Stimulated activated memory B cell treated with anti-CD40 and anti-IgM and Interleukin-4, amounts not matched to agents 10 μg/mL and 1 μg/mL and 100 μg/mL, for 72 hours (primary cell): Measurements from ENCODE around the gene MYOCOS.
"Not testable (repeated sequence)": the region's sequence is repeated elsewhere in the genome, so short reads cannot be mapped to it uniquely, and the experiment has no call there.

Experiments
- ATAC-seq: fragments of 150-1000 bp; cut with Tn5 transposase; 2 replicates; pipeline ENCODE4 v1.10.0; 2021
- H3K27ac Mint-ChIP-seq: one replicate; pipeline ENCODE4 v1.8.0; 2022; ENCODE audit warnings: mild to moderate bottlenecking, mixed read lengths
- H3K27me3 Mint-ChIP-seq: one replicate; pipeline ENCODE4 v1.8.0; 2022; ENCODE audit warnings: mixed read lengths
- H3K36me3 Mint-ChIP-seq: one replicate; pipeline ENCODE4 v1.8.0; 2022; ENCODE audit warnings: mixed read lengths
- H3K4me1 Mint-ChIP-seq: one replicate; pipeline ENCODE4 v1.8.0; 2022; ENCODE audit warnings: mixed read lengths
- H3K4me3 Mint-ChIP-seq: one replicate; pipeline ENCODE4 v1.8.0; 2022; ENCODE audit warnings: mild to moderate bottlenecking, moderate library complexity, mixed read lengths
- H3K9me3 Mint-ChIP-seq: one replicate; pipeline ENCODE4 v1.8.0; 2022; ENCODE audit warnings: mixed read lengths

MYOCOS gene

DNA sequence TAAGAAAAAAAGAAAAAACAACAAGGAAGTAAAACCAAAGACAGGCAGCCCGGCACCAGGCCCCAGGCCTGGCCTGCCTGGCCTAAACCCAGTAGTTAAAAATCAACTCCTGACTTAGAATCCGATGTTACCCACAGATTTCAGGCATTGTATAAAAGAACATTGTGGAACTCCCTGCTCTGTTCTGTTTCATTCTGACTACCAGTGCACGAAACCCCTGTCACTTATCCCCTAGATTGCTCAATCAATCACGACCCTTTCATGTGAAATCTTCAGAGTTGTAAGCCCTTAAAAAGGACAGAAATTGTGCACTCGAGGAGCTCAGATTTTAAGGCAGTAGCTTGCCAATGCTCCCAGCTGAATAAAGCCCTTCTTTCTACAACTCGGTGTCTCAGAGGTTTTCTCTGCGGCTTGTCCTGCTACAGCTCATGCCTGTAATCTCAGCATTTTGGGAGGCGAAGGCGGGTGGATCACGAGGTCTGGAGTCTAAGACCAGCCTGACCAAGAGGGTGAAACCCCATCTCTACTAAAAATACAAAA lies 15.6 kb upstream of the MYOCOS start:
- Mint-ChIP-seq H3K27ac (peak overlapping the region; percentile 73), H3K36me3 (no peaks in the 10 kb centered on the region)

DNA sequence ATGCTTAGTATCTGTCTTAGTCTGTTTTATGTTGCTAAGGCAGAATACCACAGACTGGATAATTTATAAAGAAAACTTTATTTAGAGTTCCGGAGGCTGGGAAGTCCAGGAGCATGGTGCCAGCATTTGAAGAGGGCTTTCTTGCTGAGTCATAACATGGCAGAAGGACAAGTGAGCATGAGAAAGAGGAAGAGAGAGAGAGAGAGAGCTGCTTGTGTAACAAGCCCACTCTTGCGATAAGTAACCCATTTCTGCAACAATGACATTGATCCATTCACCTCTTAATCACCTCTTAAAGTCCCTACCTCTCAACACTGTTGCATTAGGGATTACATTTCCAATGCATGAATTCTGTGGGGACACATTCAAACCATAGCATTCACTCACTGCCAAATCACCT lies 11.7 kb upstream of the MYOCOS start:
- no peak overlapping the region for H3K4me3 Mint-ChIP-seq
- no peaks in the 10 kb centered on the region for H3K9me3 Mint-ChIP-seq
- H3K4me1 Mint-ChIP-seq: peaks cover 12% of the 10 kb centered on the region
- no peaks in the 10 kb centered on the region for H3K36me3 Mint-ChIP-seq
- no peaks in the 10 kb centered on the region for H3K27me3 Mint-ChIP-seq
- ATAC-seq: peak; percentile 44
- H3K27ac Mint-ChIP-seq: no peak overlapping the region

More for the DNA sequence above, 15.6 kb upstream of the MYOCOS start:
- Mint-ChIP-seq H3K4me1 (peaks cover 12% of the 10 kb centered on the region), H3K4me3 (no peak overlapping the region), H3K9me3 (no peaks in the 10 kb centered on the region), H3K27me3 (no peaks in the 10 kb centered on the region)
- no peak for ATAC-seq

DNA sequence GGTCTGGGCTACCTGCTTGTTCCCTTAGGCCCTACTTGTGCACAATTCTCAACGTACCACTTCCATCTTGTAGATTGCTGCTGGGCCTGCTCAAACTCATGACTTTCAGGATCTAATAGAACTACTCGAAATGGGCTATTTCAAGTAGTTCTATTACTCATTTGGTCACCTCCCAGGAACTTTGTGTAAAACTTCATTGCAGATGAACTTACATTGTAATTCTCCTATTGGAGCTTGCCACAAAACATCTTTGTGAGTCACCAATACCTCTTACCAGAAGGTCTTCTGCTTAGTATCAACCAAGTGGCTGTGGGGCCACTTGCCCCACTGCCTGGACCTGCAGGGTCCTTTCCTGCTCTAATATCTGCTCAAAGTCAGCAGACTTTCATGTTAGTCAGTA lies 10.7 kb upstream of the MYOCOS start:
- Mint-ChIP-seq H3K4me1 (peaks cover 8% of the 10 kb centered on the region), H3K36me3 (no peaks in the 10 kb centered on the region), H3K27me3 (no peaks in the 10 kb centered on the region), H3K9me3 (no peaks in the 10 kb centered on the region), H3K4me3 (no peak overlapping the region), H3K27ac (no peak overlapping the region)
- no peak for ATAC-seq

DNA sequence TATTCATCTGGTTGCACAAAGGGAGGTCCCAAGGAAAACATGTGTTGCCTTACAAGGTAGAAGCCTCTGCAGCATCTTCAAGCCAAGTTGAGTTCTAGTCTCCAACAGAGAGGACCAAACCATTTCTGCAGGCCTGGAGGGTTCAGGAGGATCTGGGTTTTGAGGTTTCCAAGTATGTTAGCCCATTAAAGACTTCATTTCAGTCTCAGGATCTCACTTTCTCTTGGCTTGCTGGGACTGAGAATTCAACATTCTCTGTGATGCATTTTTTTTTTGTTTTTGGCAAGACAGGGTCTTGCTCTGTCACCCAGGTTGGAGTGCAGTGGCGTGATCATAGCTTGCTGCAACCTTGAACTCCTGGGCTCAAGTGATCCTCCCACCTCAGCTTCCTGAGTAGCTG lies 8.8 kb upstream of the MYOCOS start:
- no peak for ATAC-seq
- H3K27me3 Mint-ChIP-seq: no peaks in the 10 kb centered on the region
- peaks cover 4% of the 10 kb centered on the region for H3K4me1 Mint-ChIP-seq
- no peak overlapping the region for H3K27ac Mint-ChIP-seq
- H3K9me3 Mint-ChIP-seq: no peaks in the 10 kb centered on the region
- H3K36me3 Mint-ChIP-seq: no peaks in the 10 kb centered on the region
- H3K4me3 Mint-ChIP-seq: no peak overlapping the region

DNA sequence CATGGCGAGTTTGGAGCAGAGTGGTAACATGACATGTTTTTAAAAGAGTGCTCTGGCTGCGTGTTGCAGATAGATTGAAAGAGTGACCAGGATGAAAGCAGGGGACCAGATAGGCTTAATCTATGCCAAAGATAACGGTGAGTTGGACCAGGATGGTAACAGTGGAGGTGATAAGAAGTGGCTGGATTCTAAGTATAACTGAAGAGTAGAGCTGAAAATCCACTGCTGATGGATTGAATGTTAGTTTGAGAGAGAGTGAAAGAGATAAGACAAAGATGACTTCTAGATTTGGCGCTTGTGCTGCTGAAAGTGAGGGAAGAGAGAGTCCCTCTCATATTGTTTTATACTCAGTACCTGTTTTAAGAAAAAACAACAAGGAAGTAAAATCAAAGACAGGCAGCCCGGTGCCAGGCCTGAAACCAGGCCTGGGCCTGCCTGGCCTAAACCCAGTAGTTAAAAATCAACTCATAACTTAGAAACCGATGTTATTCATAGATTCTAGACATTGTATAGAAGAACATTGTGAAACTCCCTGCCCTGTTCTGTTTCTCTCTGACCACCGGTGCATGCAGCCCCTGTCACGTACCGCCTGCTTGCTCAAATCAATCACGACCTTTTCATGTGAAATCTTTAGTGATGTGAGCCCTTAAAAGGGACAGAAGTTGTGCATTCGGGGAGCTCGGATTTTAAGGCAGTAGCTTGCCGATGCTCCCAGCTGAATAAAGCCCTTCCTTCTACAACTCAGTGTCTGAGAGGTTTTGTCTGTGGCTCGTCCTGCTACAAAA lies 6.7 kb upstream of the MYOCOS start:
- not testable (repeated sequence) for H3K4me3 Mint-ChIP-seq, H3K27ac Mint-ChIP-seq, ATAC-seq, H3K36me3 Mint-ChIP-seq, H3K27me3 Mint-ChIP-seq, H3K4me1 Mint-ChIP-seq, H3K9me3 Mint-ChIP-seq

DNA sequence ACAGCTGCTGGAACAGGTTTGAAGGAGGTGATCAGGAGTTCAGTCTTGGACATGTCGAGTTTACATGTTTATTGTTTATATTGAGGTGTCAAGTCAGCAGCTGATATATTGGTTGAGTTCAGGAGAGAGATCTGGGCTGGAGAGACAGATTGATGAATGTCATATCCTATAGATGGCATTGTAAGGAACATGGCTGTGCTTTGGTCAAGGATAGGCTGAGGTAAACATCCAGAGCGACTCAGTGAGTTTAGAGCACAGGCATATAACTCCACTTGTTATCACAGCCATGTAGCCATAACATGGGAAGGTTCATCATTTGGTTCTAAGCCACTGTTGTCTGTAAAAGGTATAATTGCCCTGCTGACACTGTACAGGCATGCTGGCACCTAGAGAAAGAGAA lies 5.5 kb upstream of the MYOCOS start:
- H3K4me1 Mint-ChIP-seq: no peaks in the 10 kb centered on the region
- H3K4me3 Mint-ChIP-seq: no peak overlapping the region
- no peaks in the 10 kb centered on the region for H3K36me3 Mint-ChIP-seq
- no peak overlapping the region for H3K27ac Mint-ChIP-seq
- no peak for ATAC-seq
- H3K9me3 Mint-ChIP-seq: no peaks in the 10 kb centered on the region
- no peaks in the 10 kb centered on the region for H3K27me3 Mint-ChIP-seq

DNA sequence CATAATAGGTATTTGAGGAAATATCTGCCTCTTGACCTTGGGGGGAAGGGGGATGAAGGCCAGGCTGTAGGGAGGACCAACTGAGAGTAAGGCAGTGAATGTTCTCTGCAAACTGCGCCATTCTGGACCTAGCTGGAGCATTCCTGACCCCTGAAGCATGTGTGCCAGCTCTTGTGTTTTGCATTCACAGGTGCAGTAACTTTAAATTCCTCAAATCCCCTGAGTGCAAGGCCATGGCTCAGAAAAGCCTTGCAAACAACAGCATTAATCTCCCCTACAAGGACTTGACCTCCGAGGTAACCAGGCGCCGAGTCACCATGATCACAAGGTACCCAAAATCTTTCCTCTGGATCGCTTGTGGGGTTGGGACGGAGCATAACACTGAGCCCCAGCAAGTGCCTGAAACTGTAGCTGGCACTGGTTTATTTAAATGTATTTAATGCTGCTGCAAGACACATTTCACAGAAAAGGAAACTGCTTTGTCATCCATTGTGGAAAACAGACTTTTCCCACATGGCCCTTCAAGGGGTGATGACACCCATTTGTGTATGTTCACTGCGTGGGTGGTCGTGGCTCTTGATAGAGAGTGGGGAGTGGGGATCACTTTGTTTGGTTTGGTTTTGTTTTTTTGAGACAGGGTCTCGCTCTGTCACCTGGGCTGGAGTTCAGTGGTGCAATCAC lies 1.7 kb downstream of the MYOCOS start:
- no peaks in the 10 kb centered on the region for H3K9me3 Mint-ChIP-seq
- no peak for ATAC-seq
- no peak overlapping the region for H3K4me3 Mint-ChIP-seq
- no peaks in the 10 kb centered on the region for H3K4me1 Mint-ChIP-seq
- H3K36me3 Mint-ChIP-seq: no peaks in the 10 kb centered on the region
- H3K27me3 Mint-ChIP-seq: no peaks in the 10 kb centered on the region
- H3K27ac Mint-ChIP-seq: no peak overlapping the region

DNA sequence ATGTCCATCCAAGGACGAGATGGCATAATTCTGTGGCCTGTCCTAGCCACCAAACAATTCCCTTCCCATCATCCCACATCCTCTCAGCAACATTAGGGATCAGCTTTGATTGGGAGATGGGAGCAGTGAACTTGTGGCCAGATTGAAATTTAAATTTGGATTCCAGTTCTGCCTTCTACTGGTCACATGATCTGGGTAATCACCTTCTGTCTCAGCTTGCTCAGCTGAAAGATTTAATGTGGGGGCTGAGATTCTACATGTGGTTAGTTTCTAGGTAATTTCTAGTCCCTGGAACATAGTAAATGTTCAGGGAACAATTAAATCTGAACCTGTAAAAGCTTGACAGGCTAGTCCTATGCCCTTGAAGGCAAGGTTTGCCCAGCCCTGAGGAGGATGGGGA lies 3.2 kb downstream of the MYOCOS start:
- no peaks in the 10 kb centered on the region for H3K9me3 Mint-ChIP-seq
- no peaks in the 10 kb centered on the region for H3K4me1 Mint-ChIP-seq
- no peak overlapping the region for H3K27ac Mint-ChIP-seq
- H3K27me3 Mint-ChIP-seq: peaks cover 11% of the 10 kb centered on the region
- ATAC-seq: no peak
- no peaks in the 10 kb centered on the region for H3K36me3 Mint-ChIP-seq
- no peak overlapping the region for H3K4me3 Mint-ChIP-seq

DNA sequence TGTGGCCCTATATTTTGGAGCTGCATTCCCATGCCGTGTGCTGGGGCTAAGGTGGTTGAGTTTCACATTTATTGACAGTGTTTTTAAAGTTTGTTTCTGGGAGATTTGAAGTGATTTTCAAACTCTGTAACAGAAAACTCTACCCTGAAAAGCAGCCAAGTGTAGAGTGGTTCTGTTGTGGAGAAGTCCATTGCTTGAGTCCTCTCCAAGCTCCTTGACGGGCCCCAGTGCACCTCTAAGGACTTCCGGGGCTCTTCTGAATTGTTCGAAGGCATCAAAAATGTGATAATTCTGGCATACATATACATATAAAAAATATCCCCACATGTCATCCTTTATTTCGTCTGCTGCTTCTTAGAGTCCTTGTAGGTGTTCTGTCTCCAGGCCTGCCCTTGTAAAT lies 5.0 kb downstream of the MYOCOS start:
- H3K36me3 Mint-ChIP-seq: no peaks in the 10 kb centered on the region
- H3K4me1 Mint-ChIP-seq: no peaks in the 10 kb centered on the region
- no peaks in the 10 kb centered on the region for H3K9me3 Mint-ChIP-seq
- no peak for ATAC-seq
- peaks cover 18% of the 10 kb centered on the region for H3K27me3 Mint-ChIP-seq
- no peak overlapping the region for H3K27ac Mint-ChIP-seq
- no peak overlapping the region for H3K4me3 Mint-ChIP-seq

DNA sequence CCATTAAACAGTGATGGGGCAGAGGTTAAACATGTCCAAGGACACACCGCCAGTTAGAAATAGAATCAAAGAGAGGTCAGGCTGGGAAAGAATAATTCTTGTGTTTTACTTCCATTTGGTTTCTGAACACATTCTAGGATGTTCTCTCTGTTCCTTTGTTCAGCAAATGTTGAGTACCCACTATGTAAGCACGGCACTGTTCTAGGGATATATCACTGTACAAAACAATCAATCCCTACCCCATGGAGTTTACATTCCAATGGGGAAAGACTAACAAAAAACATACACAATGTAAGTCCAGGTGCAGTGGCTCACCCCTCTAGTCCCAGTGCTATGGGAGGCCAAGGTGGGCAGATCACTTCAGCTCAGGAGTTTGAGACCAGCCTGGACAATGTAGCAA lies 6.2 kb downstream of the MYOCOS start:
- ATAC-seq: no peak
- Mint-ChIP-seq H3K4me1 (no peaks in the 10 kb centered on the region), H3K27ac (no peak overlapping the region), H3K4me3 (no peak overlapping the region), H3K27me3 (peaks cover 30% of the 10 kb centered on the region), H3K36me3 (no peaks in the 10 kb centered on the region), H3K9me3 (no peaks in the 10 kb centered on the region)

DNA sequence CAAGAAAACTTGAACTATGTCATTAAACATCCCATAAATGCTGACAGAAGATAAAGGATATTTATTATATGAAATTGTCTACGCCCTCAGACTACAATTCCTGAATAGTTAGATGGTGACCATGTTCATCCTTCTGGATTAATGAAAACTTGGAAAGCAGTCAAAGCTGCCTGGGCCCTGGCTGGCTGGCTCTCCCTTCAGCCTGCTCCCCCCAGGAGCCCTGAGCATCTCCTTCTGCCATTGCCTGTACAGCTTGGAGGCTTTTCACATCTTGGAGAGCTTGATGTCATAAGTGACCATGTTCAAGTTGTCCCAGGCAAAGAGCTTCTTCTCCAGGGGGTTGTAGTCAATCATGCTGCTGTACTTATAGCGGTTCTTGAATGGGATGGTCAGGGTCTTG lies 13.6 kb downstream of the MYOCOS start:
- Mint-ChIP-seq H3K27me3 (peaks cover 17% of the 10 kb centered on the region), H3K9me3 (no peaks in the 10 kb centered on the region), H3K36me3 (no peaks in the 10 kb centered on the region), H3K4me3 (no peak overlapping the region), H3K4me1 (no peaks in the 10 kb centered on the region), H3K27ac (no peak overlapping the region)
- ATAC-seq: no peak

DNA sequence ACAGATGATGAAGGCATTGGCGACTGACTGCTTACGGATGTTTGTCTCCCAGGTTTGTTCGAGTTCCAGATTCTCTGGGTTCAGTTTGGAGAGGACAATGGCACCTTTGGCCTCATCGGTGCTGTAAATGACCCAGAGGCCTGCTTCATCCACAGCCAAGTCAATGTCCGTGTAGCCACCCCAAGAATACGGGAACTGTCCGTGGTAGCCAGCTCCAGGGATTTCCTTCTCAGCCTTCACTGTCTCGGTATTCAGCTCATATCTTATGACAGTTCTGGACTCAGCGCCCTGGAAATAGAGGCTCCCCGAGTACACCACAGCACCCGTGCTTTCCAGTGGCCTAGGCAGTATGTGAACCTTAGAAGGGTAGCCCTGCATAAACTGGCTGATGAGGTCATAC lies 14.1 kb downstream of the MYOCOS start:
- Mint-ChIP-seq H3K36me3 (no peaks in the 10 kb centered on the region), H3K27ac (no peak overlapping the region), H3K9me3 (no peaks in the 10 kb centered on the region), H3K4me1 (no peaks in the 10 kb centered on the region), H3K4me3 (no peak overlapping the region), H3K27me3 (peaks cover 14% of the 10 kb centered on the region)
- ATAC-seq: no peak

DNA sequence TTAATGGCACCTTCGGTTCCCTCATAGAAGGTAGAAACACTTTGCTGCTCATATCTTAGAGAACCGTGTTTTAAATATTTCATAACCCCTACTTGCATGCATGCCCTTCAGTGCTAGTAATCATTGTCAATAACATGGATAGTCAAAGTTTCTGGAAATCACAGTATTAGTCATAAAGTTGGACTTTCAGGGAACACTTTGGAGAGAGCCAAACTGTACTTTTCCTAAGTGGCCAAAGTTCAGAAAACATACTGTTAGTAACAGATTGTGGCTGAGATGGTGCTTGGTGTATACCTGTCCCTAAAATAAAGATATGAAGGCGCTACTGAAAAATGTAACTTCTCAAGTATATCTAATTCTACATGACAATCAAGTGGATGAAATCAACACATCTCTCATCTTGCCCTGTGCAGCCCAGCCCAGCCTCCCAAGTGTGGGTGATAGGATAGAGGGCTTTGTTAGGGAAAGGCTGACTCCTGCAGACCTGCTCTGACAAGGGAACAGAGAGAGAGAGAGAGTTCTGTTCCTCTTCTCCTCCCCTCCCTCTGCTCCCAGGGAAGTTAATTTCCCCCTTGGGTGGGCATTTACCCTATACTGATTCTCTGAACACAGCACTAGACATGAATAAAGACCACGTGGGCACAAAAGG lies 16.0 kb downstream of the MYOCOS start:
- Mint-ChIP-seq H3K4me3 (no peak overlapping the region), H3K9me3 (no peaks in the 10 kb centered on the region), H3K36me3 (no peaks in the 10 kb centered on the region), H3K27me3 (peaks cover 4% of the 10 kb centered on the region), H3K4me1 (no peaks in the 10 kb centered on the region), H3K27ac (no peak overlapping the region)
- ATAC-seq: no peak

DNA sequence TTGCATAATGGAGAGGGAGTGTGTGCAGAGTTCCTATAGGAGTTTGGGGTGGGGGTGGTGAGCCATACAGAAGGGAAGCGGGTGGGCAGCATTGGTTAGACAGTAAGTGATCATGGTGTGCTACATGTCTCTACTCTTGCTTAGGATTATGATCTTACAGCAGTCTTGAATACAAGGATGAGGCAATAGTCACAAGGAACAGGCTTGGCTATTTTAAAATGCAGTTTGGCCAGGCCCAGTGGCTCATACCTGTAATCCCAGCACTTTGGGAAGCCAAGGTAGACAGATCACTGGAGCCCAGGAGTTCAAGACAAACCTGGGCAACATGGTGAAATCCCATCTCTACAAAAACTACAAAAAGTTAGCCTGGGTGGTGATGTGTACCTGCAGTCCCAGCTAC lies 18.2 kb downstream of the MYOCOS start:
- H3K27ac Mint-ChIP-seq: no peak overlapping the region
- ATAC-seq: no peak
- peaks cover 6% of the 10 kb centered on the region for H3K27me3 Mint-ChIP-seq
- H3K4me1 Mint-ChIP-seq: peaks cover 6% of the 10 kb centered on the region
- no peaks in the 10 kb centered on the region for H3K36me3 Mint-ChIP-seq
- H3K4me3 Mint-ChIP-seq: no peak overlapping the region
- no peaks in the 10 kb centered on the region for H3K9me3 Mint-ChIP-seq

DNA sequence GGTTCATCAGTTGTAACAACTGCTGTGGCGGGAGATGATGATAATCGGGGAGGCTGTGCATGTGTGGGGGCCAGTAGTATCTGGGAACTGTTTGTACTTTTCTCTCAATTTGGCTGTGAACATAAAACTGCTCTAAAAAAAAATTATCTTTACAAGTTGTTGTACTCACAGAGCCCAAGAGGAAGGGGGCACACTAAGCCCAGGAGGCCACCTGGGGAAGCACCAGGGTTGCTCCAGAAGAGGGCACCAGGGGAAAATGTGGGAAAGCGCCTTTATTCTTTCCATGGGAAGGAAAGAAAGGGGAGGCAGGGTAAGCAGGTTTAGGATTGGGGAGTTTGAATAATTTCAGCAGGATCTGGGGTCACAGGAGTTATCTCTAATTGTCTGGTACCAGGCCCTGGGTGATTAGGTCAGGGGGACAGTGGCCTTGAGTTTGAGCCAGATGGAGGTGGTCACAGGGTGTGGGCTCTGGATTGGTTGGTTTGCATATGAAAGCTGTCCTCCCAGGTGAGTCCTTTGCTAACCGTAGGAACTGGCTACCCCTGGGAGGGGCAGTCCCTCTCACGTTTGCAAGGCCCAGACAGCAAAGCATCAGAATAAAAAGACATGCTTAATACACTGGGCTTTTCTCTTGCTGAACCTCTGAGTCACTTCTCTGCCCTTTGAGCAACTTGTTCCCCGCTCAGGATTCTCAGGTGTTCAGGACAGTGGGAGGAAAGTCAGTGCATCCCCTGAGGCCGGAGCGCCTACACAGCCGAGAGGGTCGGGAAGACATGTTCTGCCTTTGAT lies 19.2 kb downstream of the MYOCOS start:
- H3K4me1 Mint-ChIP-seq: peaks cover 6% of the 10 kb centered on the region
- H3K4me3 Mint-ChIP-seq: no peak overlapping the region
- ATAC-seq: no peak
- peaks cover 12% of the 10 kb centered on the region for H3K27me3 Mint-ChIP-seq
- no peaks in the 10 kb centered on the region for H3K9me3 Mint-ChIP-seq
- no peak overlapping the region for H3K27ac Mint-ChIP-seq
- no peaks in the 10 kb centered on the region for H3K36me3 Mint-ChIP-seq
